B cell (primary cell): ENCODE measurements around the gene GPRC6A. TPM values are rescaled to one million over a fixed set of nuclear protein-coding genes. Genes with fewer than 3 reads are reported as not detected.

Experiments
- ATAC-seq: fragments of 200-7000 bp; cut with Tn5 transposase; one replicate; pipeline ENCODE4 v1.10.0; 2021; ENCODE audit warnings: low read depth, mild to moderate bottlenecking, moderate number of reproducible peaks, moderate library complexity
- CTCF ChIA-PET: fragments of 350-600 bp; sonication (Branson Sonifier 250); formaldehyde crosslinking; loops from one replicate; lab custom pipeline; 2021; ENCODE audit warnings: antibody characterized with exemption, inconsistent platforms; lab: Charles Lee
- POLR2A ChIA-PET: fragments of 350-600 bp; sonication (Branson Sonifier 250); formaldehyde crosslinking; loops from one replicate; lab custom pipeline; 2021; ENCODE audit warnings: antibody characterized with exemption; lab: Charles Lee
- DNase-seq: peaks from one replicate; pipeline ENCODE4 v3.0.0; 2013
- H2AFZ ChIP-seq: 2 replicates; pipeline ENCODE4 v1.6.1; 2012; ENCODE audit warnings: mild to moderate bottlenecking, low read depth, low read length; ENCODE audit not compliant: insufficient read depth, poor library complexity, severe bottlenecking
- H3K27ac ChIP-seq, 2 donors: 1 replicate in 1 of 2; 2 replicates in 1 of 2; pipeline ENCODE4 v1.5.1; 2012 to 2013; ENCODE audit warnings: low read length in 2 of 2, mild to moderate bottlenecking in 2 of 2, moderate library complexity in 1 of 2
- H3K27me3 ChIP-seq, 4 experiments: fragments of 200-600 bp in 1 of 4; sonication (generic) in 1 of 4; replicated peaks in 1 of 4; 1 replicate in 2 of 4; 2 replicates in 2 of 4; pipeline versions ENCODE4 v1.6.1 to v1.7.0; 2013 to 2016; ENCODE audit warnings: low read length in 3 of 4, mild to moderate bottlenecking in 2 of 4, mixed read lengths in 1 of 4, moderate library complexity in 1 of 4; ENCODE audit not compliant: insufficient read depth in 4 of 4, control insufficient read depth in 3 of 4; ENCODE audit errors: control extremely low read depth in 1 of 4
- H3K36me3 ChIP-seq, 2 experiments: replicated peaks in 1 of 2; 1 replicate in 1 of 2; 2 replicates in 1 of 2; pipeline versions ENCODE4 v1.6.1 to v1.7.1; 2013; ENCODE audit warnings: low read length in 1 of 2; ENCODE audit not compliant: insufficient read depth in 2 of 2, control insufficient read depth in 1 of 2; ENCODE audit errors: control extremely low read depth in 1 of 2, extremely low read depth in 1 of 2
- H3K4me1 ChIP-seq, 2 donors: fragments of 200-600 bp in 1 of 2; sonication (generic) in 1 of 2; 1 replicate in 1 of 2; 2 replicates in 1 of 2; pipeline versions ENCODE4 v1.5.1 to v1.6.1; 2013 to 2017; ENCODE audit warnings: low read length in 2 of 2; ENCODE audit not compliant: control insufficient read depth in 2 of 2, insufficient read depth in 2 of 2
- H3K4me2 ChIP-seq: replicated peaks from 2 replicates; pipeline ENCODE3; 2012; ENCODE audit warnings: mild to moderate bottlenecking, low read depth, low read length; ENCODE audit not compliant: poor library complexity, severe bottlenecking
- H3K4me3 ChIP-seq, 5 experiments: fragments of 200-600 bp in 1 of 5; sonication (generic) in 1 of 5; 1 replicate in 3 of 5; 2 replicates in 2 of 5; pipeline versions ENCODE4 v1.5.1 to v1.7.0; 2011 to 2016; ENCODE audit warnings: low read length in 4 of 5, mild to moderate bottlenecking in 4 of 5, low read depth in 2 of 5, control low read depth in 1 of 5, moderate library complexity in 1 of 5; ENCODE audit not compliant: insufficient read depth in 1 of 5; ENCODE audit errors: control extremely low read depth in 1 of 5, extremely low read depth in 1 of 5
- H3K79me2 ChIP-seq: fragments of 200-600 bp; sonication (generic); one replicate; pipeline ENCODE4 v1.6.0; 2016; ENCODE audit warnings: low read length; ENCODE audit not compliant: control insufficient read depth, insufficient read depth
- H3K9ac ChIP-seq: fragments of 200-600 bp; sonication (generic); 2 replicates; pipeline ENCODE4 v1.6.1; 2017; ENCODE audit warnings: mild to moderate bottlenecking, low read length, moderate library complexity
- H3K9me3 ChIP-seq, 3 donors: one replicate each; pipeline versions ENCODE4 v1.6.1 to v1.7.1; 2013; ENCODE audit warnings: low read length in 2 of 3; ENCODE audit not compliant: control insufficient read depth in 2 of 3, insufficient read depth in 1 of 3; ENCODE audit errors: control extremely low read depth in 1 of 3
- H4K20me1 ChIP-seq: 2 replicates; pipeline ENCODE4 v1.6.0; 2012; ENCODE audit warnings: mild to moderate bottlenecking, low read length; ENCODE audit not compliant: insufficient read depth, control insufficient read depth, poor library complexity, severe bottlenecking
- H3K27ac Mint-ChIP-seq: one replicate; pipeline ENCODE4 v1.8.0; 2021; ENCODE audit warnings: mixed read lengths
- H3K27me3 Mint-ChIP-seq: one replicate; pipeline ENCODE4 v1.8.0; 2021; ENCODE audit warnings: mixed read lengths
- H3K4me1 Mint-ChIP-seq: one replicate; pipeline ENCODE4 v1.8.0; 2021; ENCODE audit warnings: mixed read lengths
- H3K4me3 Mint-ChIP-seq: one replicate; pipeline ENCODE4 v1.8.0; 2021; ENCODE audit warnings: mixed read lengths
- H3K9me3 Mint-ChIP-seq: one replicate; pipeline ENCODE4 v1.8.0; 2022; ENCODE audit warnings: mixed read lengths; ENCODE audit not compliant: insufficient read depth
- CTCF ChIP-seq: fragments of 200-600 bp; IDR thresholded peaks from one replicate; pipeline ENCODE4 v1.8.0; 2022; ENCODE audit warnings: antibody characterized with exemption, mild to moderate bottlenecking
- EZH2 ChIP-seq: IDR thresholded peaks from 2 replicates; pipeline ENCODE4 v1.6.1; 2012; ENCODE audit warnings: borderline replicate concordance, low read depth, mild to moderate bottlenecking, moderate library complexity, low read length; ENCODE audit not compliant: insufficient read depth, poor library complexity, severe bottlenecking
- WGBS: methylation state at CpG from one replicate; pipeline ENCODE4 v1.1.5; 2013; ENCODE audit warnings: missing lambda C conversion rate; ENCODE audit not compliant: insufficient coverage; 5-methylcytosine and 5-hydroxymethylcytosine counted together
- intact Hi-C: fragments of 100-400 bp; cut with micrococcal nuclease; formaldehyde crosslinking; loops from one replicate; pipeline ENCODE4 v1.10.0; 2022
- polyA plus RNA-seq: library from polyadenylated mRNA; depleted of rRNA; stranded (reverse); fragments of >200 nt; gene quantifications from 2 replicates; pipeline ENCODE4 v1.2.3, GENCODE V29; 2012
- total RNA-seq, 2 donors: library from RNA; stranded (reverse); fragments of 120-200 nt in 1 of 2; gene quantifications; 1 replicate in 1 of 2; 2 replicates in 1 of 2; pipeline versions ENCODE4 v1.2.3 to v1.2.4, GENCODE V29; 2013 to 2022

GPRC6A gene
- total and polyA plus RNA-seq, 2 donors (not counting 1 experiment from before 2014, with no cell fraction given) = not detected

GRCh38 chr6:116762235-116762634 is 66.6 kb downstream of the GPRC6A start:
- Histone ChIP-seq H3K27me3 (peaks cover 0 to 39% (median 26%) of the 10 kb centered on the region in 4 experiments), H4K20me1 (no peaks in the 10 kb centered on the region), H3K79me2 (no peaks in the 10 kb centered on the region), H3K36me3 (no peaks in the 10 kb centered on the region), H3K4me2 (no peak overlapping the region), H3K4me3 (no peak overlapping the region), H2AFZ (no peak overlapping the region), H3K9me3 (peaks cover 0 to 5% (median 0%) of the 10 kb centered on the region in 3 donors), H3K27ac (no peak overlapping the region), H3K4me1 (peaks cover 9 to 19% of the 10 kb centered on the region in 2 donors), H3K9ac (no peak overlapping the region)
- ChIA-PET CTCF (no interaction called here), POLR2A (no interaction called here)
- TF ChIP-seq EZH2 (no peak), CTCF (no peak)
- no peaks in the 10 kb centered on the region for H3K9me3 Mint-ChIP-seq
- DNase-seq (no peak), ATAC-seq (no peak)
- no peak overlapping the region for H3K4me3 Mint-ChIP-seq
- no CpG with 5 or more reads among the region's 1 CpG for WGBS
- H3K4me1 Mint-ChIP-seq = peaks cover 14% of the 10 kb centered on the region
- no peak overlapping the region for H3K27ac Mint-ChIP-seq
- intact Hi-C loops = no loop called here
- peaks cover 50% of the 10 kb centered on the region for H3K27me3 Mint-ChIP-seq

- Histone ChIP-seq H3K27me3 (peaks cover 0 to 34% (median 23%) of the 10 kb centered on the region in 4 experiments), H3K4me2 (no peak overlapping the region), H3K36me3 (no peaks in the 10 kb centered on the region), H2AFZ (no peak overlapping the region), H3K4me1 (peaks cover 9 to 19% of the 10 kb centered on the region in 2 donors), H3K27ac (no peak overlapping the region), H3K4me3 (no peak overlapping the region), H3K9me3 (peaks cover 0 to 5% (median 0%) of the 10 kb centered on the region in 3 donors), H4K20me1 (no peaks in the 10 kb centered on the region), H3K9ac (no peak overlapping the region), H3K79me2 (no peaks in the 10 kb centered on the region)
- Mint-ChIP-seq H3K9me3 (no peaks in the 10 kb centered on the region), H3K4me3 (no peak overlapping the region), H3K27me3 (peaks cover 45% of the 10 kb centered on the region), H3K4me1 (peaks cover 14% of the 10 kb centered on the region), H3K27ac (no peak overlapping the region)
- ATAC-seq (no peak), DNase-seq (no peak)
- POLR2A ChIA-PET = no interaction called here
- WGBS = 80% methylated on average over 1 of the region's 4 CpGs
- intact Hi-C loops = no loop called here
- TF ChIP-seq CTCF (no peak), EZH2 (no peak)
- CTCF ChIA-PET = no interaction called here
These were observed 67.1 kb downstream of the GPRC6A start for GRCh38 chr6:116761779-116762178.
